Hepatocyte (in vitro differentiated cells): ENCODE measurements around the gene CFAP206. TPM values are rescaled to one million over a fixed set of nuclear protein-coding genes. Genes with fewer than 3 reads are reported as not detected.
A peak's percentile ranks its signal among the peaks of the same experiment; 100 is the strongest.
"Not testable (repeated sequence)": the region's sequence is repeated elsewhere in the genome, so short reads cannot be mapped to it uniquely, and the experiment has no call there.

ENCODE experiments used
- DNase-seq: peaks from one replicate; pipeline ENCODE4 v3.0.0-alpha.2; 2016; ENCODE audit warnings: low spot score
- H2AFZ ChIP-seq: fragments of 200-600 bp; sonication (generic); 2 replicates; pipeline ENCODE4 v1.6.0; 2016; ENCODE audit warnings: antibody characterized with exemption, mild to moderate bottlenecking
- H3K27ac ChIP-seq: fragments of 200-600 bp; sonication (generic); 2 replicates; pipeline ENCODE4 v1.5.1; 2016; ENCODE audit warnings: mild to moderate bottlenecking
- H3K27me3 ChIP-seq: fragments of 200-600 bp; sonication (generic); 2 replicates; pipeline ENCODE4 v1.6.1; 2016
- H3K36me3 ChIP-seq: fragments of 200-600 bp; sonication (generic); replicated peaks from 2 replicates; pipeline ENCODE4 v1.5.1; 2016; ENCODE audit warnings: low read depth; ENCODE audit not compliant: insufficient read depth
- H3K4me1 ChIP-seq: fragments of 200-600 bp; sonication (generic); 2 replicates; pipeline ENCODE4 v1.5.1; 2016; ENCODE audit warnings: mild to moderate bottlenecking, moderate library complexity; ENCODE audit not compliant: insufficient read depth
- H3K4me2 ChIP-seq: fragments of 200-600 bp; sonication (generic); 2 replicates; pipeline ENCODE4 v1.6.0; 2016
- H3K4me3 ChIP-seq: fragments of 200-600 bp; sonication (generic); 2 replicates; pipeline ENCODE4 v1.5.1; 2016; ENCODE audit warnings: mild to moderate bottlenecking
- H3K79me2 ChIP-seq: fragments of 200-600 bp; sonication (generic); 2 replicates; pipeline ENCODE4 v1.6.0; 2017; ENCODE audit warnings: mild to moderate bottlenecking
- H3K9me2 ChIP-seq: fragments of 200-600 bp; sonication (generic); replicated peaks from 2 replicates; pipeline ENCODE4 v1.6.0; 2017; ENCODE audit warnings: mild to moderate bottlenecking; ENCODE audit not compliant: insufficient read depth
- H3K9me3 ChIP-seq: fragments of 200-600 bp; sonication (generic); 2 replicates; pipeline ENCODE4 v1.5.1; 2016; ENCODE audit warnings: low read depth, mild to moderate bottlenecking
- H4K20me1 ChIP-seq: fragments of 200-600 bp; sonication (generic); 2 replicates; pipeline ENCODE4 v1.6.0; 2016; ENCODE audit warnings: mild to moderate bottlenecking; ENCODE audit not compliant: insufficient read depth, poor library complexity, severe bottlenecking
- EZH2 ChIP-seq: fragments of 200-600 bp; sonication (generic); IDR thresholded peaks from 2 replicates; pipeline ENCODE4 v1.6.1; 2016; ENCODE audit warnings: antibody characterized with exemption, mild to moderate bottlenecking, borderline replicate concordance
- EZH2phosphoT487 ChIP-seq: fragments of 200-600 bp; sonication (generic); IDR thresholded peaks from one replicate; pipeline ENCODE4 v1.6.1; 2018; ENCODE audit warnings: antibody characterized with exemption, mild to moderate bottlenecking, low read depth, moderate library complexity; ENCODE audit not compliant: unreplicated experiment, severe bottlenecking
- WGBS: methylation state at CpG from one replicate; pipeline ENCODE4 v1.1.6; 2016; ENCODE audit warnings: low lambda C conversion rate; ENCODE audit errors: missing lambda C conversion rate; 5-methylcytosine and 5-hydroxymethylcytosine counted together
- polyA plus RNA-seq: library from polyadenylated mRNA; unstranded; fragments of >200 nt; fragmentation: Nextera tagmentation; extraction: Ambion mirVana; gene quantifications from 2 replicates; pipeline ENCODE4 v1.2.1, GENCODE V29; 2016
- total RNA-seq: library from RNA; depleted of rRNA; stranded (reverse); fragments of >200 nt; gene quantifications from 2 replicates; pipeline ENCODE4 v1.2.3, GENCODE V29; 2014
- TF ChIP-seq, protein P1 (sequence below): fragments of 200-600 bp; sonication (generic); IDR thresholded peaks from 2 replicates; pipeline ENCODE4 v1.5.1; 2016; ENCODE audit warnings: antibody characterized with exemption, mild to moderate bottlenecking; ENCODE audit not compliant: poor library complexity

The CFAP206 gene
- total and polyA plus RNA-seq, 2 experiments from 2014 or later: 0.20 TPM; not detected in 1

DNA sequence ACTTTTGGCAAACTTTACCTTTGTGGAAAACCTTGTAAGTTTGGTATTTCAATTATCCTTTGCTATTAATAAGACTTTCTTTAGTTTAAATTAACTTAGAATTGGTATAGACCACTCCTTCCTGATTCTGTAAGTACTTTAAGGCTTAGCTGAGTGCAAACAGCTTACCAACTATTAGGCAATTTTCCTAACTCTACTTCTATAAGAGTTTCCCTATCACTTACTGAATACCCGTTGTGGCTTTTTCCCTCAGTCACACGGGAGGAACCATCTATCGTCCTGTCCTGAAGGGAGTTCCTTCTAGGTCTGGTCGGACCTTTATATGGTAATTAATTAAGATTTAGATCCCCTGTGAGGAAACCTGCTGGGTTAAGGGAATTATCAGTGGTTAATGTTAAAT, 74.6 kb downstream of the CFAP206 start:
- WGBS: 64% methylated on average over 4 of the region's 4 CpGs

DNA sequence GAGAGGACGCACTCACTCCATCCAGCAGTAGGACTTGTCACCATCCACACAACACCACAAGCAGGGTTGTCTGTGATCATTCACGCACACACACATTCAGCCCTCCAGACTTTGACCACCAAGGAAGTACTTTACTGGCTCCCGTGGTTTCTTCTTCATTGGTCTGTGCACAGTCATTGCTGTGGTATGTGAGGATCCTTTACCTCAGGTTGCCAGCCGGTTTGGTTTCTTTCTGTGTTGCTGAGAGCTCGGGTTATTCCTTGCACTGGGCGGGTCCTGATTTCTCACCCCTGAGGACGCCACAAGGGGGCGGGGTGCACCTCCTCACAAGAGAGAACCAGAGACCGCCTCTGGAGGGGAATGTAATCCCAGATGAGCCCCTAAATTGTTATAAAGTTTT, 76.2 kb downstream of the CFAP206 start:
- Histone ChIP-seq H4K20me1 (no peaks in the 10 kb centered on the region), H3K9me2 (no peaks in the 10 kb centered on the region), H3K36me3 (no peaks in the 10 kb centered on the region), H3K9me3 (no peaks in the 10 kb centered on the region), H2AFZ (no peak overlapping the region), H3K27ac (peak overlapping the region; percentile 87), H3K27me3 (no peaks in the 10 kb centered on the region), H3K79me2 (no peaks in the 10 kb centered on the region), H3K4me2 (peak overlapping the region; percentile 48), H3K4me3 (no peak overlapping the region), H3K4me1 (peaks cover 2% of the 10 kb centered on the region)
- peak; percentile 83 for DNase-seq
- WGBS: 53% methylated on average over 9 of the region's 9 CpGs
- TF ChIP-seq, protein P1, sequence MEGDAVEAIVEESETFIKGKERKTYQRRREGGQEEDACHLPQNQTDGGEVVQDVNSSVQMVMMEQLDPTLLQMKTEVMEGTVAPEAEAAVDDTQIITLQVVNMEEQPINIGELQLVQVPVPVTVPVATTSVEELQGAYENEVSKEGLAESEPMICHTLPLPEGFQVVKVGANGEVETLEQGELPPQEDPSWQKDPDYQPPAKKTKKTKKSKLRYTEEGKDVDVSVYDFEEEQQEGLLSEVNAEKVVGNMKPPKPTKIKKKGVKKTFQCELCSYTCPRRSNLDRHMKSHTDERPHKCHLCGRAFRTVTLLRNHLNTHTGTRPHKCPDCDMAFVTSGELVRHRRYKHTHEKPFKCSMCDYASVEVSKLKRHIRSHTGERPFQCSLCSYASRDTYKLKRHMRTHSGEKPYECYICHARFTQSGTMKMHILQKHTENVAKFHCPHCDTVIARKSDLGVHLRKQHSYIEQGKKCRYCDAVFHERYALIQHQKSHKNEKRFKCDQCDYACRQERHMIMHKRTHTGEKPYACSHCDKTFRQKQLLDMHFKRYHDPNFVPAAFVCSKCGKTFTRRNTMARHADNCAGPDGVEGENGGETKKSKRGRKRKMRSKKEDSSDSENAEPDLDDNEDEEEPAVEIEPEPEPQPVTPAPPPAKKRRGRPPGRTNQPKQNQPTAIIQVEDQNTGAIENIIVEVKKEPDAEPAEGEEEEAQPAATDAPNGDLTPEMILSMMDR: peak; percentile 51
- TF ChIP-seq EZH2phosphoT487: no peak

More for the DNA sequence above, 74.6 kb downstream of the CFAP206 start:
- DNase-seq: no peak
- no peaks in the 10 kb centered on the region for H3K36me3 ChIP-seq
- peak overlapping the region; percentile 87 for H3K27ac ChIP-seq
- no peak overlapping the region for H3K4me2 ChIP-seq
- peaks cover 2% of the 10 kb centered on the region for H3K4me1 ChIP-seq
- no peaks in the 10 kb centered on the region for H4K20me1 ChIP-seq
- H3K27me3 ChIP-seq: no peaks in the 10 kb centered on the region
- peaks cover 3% of the 10 kb centered on the region for H3K79me2 ChIP-seq
- H3K9me3 ChIP-seq: no peaks in the 10 kb centered on the region
- H3K4me3 ChIP-seq: no peak overlapping the region
- no peak overlapping the region for H2AFZ ChIP-seq
- no peaks in the 10 kb centered on the region for H3K9me2 ChIP-seq
- TF ChIP-seq, protein P1: no peak
- TF ChIP-seq EZH2phosphoT487: no peak
- no peak for TF ChIP-seq EZH2

DNA sequence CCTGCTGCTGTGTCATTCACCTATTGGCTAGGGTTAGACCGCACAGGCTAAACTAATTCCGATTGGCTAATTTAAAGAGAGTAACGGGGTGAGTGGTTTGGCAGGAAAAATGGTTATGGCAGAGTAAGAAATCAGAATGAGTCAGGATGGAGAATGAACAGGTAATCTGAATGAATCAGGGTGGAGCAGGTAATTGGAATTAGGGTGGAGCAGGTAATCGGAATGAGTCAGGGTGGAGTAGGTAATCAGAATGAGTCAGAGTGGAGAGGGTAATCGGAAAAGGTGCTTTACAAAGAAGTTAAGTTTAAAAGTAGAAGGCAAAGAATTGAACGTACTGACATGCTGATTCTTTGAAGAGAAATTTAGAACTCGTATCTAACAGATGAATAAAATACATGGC, 76.7 kb downstream of the CFAP206 start:
- H3K27me3 ChIP-seq: no peaks in the 10 kb centered on the region
- H4K20me1 ChIP-seq: no peaks in the 10 kb centered on the region
- no peak overlapping the region for H2AFZ ChIP-seq
- H3K4me2 ChIP-seq: peak overlapping the region; percentile 45
- H3K36me3 ChIP-seq: no peaks in the 10 kb centered on the region
- no peaks in the 10 kb centered on the region for H3K9me2 ChIP-seq
- H3K9me3 ChIP-seq: no peaks in the 10 kb centered on the region
- H3K27ac ChIP-seq: peak overlapping the region; percentile 84
- no peaks in the 10 kb centered on the region for H3K79me2 ChIP-seq
- WGBS: 87% methylated on average over 7 of the region's 7 CpGs
- TF ChIP-seq EZH2phosphoT487: no peak
- no peak for TF ChIP-seq EZH2
- TF ChIP-seq, protein P1: no peak
- no peak overlapping the region for H3K4me3 ChIP-seq
- H3K4me1 ChIP-seq: peaks cover 2% of the 10 kb centered on the region
- no peak for DNase-seq

- no peaks in the 10 kb centered on the region for H3K79me2 ChIP-seq
- WGBS: 85% methylated on average over 4 of the region's 4 CpGs
- H3K9me2 ChIP-seq: no peaks in the 10 kb centered on the region
- TF ChIP-seq, protein P1: no peak
- no peak for TF ChIP-seq EZH2phosphoT487
- no peak for TF ChIP-seq EZH2
- no peaks in the 10 kb centered on the region for H3K27me3 ChIP-seq
- no peak overlapping the region for H3K4me2 ChIP-seq
- H3K4me3 ChIP-seq: no peak overlapping the region
- H2AFZ ChIP-seq: no peak overlapping the region
- H3K4me1 ChIP-seq: no peaks in the 10 kb centered on the region
- no peak for DNase-seq
- no peak overlapping the region for H3K27ac ChIP-seq
- H3K9me3 ChIP-seq: no peaks in the 10 kb centered on the region
- no peaks in the 10 kb centered on the region for H4K20me1 ChIP-seq
- H3K36me3 ChIP-seq: no peaks in the 10 kb centered on the region
These were observed 79.8 kb downstream of the CFAP206 start for GRCh38 chr6:87487555-87487954.

- 92% methylated on average over 8 of the region's 8 CpGs for WGBS
These were observed 81.6 kb downstream of the CFAP206 start for GRCh38 chr6:87489326-87489725.

More at GRCh38 chr6:87489326-87489725, 81.6 kb downstream of the CFAP206 start:
- not testable (repeated sequence) for H3K79me2 ChIP-seq, H3K27ac ChIP-seq, H2AFZ ChIP-seq, H3K4me1 ChIP-seq, H3K9me3 ChIP-seq, H3K4me3 ChIP-seq, H3K27me3 ChIP-seq, H3K4me2 ChIP-seq, H3K36me3 ChIP-seq, DNase-seq, H3K9me2 ChIP-seq, H4K20me1 ChIP-seq
